ENCODE data around the gene VTA1. TPM values are rescaled to one million over a fixed set of nuclear protein-coding genes. Genes with fewer than 3 reads are reported as not detected.
"Not testable (repeated sequence)": the region's sequence is repeated elsewhere in the genome, so short reads cannot be mapped to it uniquely, and the experiment has no call there.

VTA1 gene
- total RNA-seq, 2 experiments from 2014 or later = 37.9 to 51.0 TPM

DNA sequence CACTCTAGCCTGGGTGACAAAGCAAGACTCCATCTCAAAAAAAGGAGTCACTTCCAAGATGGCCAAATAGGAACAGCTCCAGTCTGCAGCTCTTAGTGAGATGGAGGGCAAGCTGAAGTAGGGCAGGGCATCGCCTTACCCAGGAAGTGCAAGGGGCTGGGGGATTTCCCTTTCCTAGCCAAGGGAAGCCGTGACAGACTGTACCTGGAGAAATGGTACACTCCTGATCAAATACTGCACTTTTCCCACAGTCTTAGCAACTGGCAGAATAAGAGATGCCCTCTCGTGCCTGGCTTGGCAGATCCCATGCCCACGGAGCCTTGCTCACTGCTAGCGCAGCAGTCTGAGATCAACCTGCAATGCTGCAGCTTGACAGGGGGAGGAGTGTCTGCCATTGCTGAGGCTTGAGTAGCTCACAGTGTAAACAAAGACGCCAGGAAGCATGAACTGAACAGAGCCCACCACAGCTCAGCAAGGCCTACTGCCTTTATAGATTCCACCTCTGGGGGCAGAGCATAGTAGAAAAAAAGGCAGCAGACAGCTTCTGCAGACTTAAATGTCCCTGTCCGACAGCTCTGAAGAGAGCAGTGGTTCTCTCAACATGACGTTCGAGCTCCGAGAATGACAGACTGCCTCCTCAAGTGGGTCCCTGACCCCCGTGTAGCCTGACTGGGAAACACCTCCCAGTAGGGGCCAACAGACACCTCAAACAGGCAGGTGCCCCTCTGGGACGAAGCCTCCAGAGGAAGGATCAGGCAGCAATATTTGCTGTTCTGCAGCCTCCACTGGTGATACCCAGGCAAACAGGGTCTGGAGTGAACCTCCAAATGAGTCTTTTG lies 85.4 kb downstream of the VTA1 start:
- H3K9me3 ChIP-seq (ENCODE audit: low read length); H3K27ac ChIP-seq (ENCODE audit: low read depth, low read length, poor library complexity, severe bottlenecking); H4K20me1 ChIP-seq (ENCODE audit: insufficient read depth, low read length); H3K36me3 ChIP-seq (ENCODE audit: insufficient read depth, low read length); H3K9me2 ChIP-seq (ENCODE audit: insufficient read depth, low read length); CTCF ChIA-PET (ENCODE audit: unreplicated experiment); H3K4me1 ChIP-seq (ENCODE audit: insufficient read depth, low read length, poor library complexity, severe bottlenecking); BruUV-seq (replicated peaks); H3K79me2 ChIP-seq (ENCODE audit: insufficient read depth, low read depth, low read length): not testable (repeated sequence)
- Histone ChIP-seq H2AFZ (ENCODE audit: low read length) (peak overlapping the region; percentile 78; the same call in 1 of the 2 replicates), H3K4me3 (ENCODE audit: low read depth, low read length, poor library complexity, severe bottlenecking) (peak overlapping the region; percentile 34), H3K4me2 (ENCODE audit: low read length) (peak overlapping the region; percentile 62)
- intact Hi-C loops (cut with micrococcal nuclease; ENCODE audit: unreplicated experiment) = loop anchor here (1.0 kb wide), 1 partner anchor 85 kb away; the partner anchor contains the start of genes NMBR and VTA1
- TF ChIP-seq CTCF (conservative IDR thresholded peaks at IDR 0.05; ENCODE audit: low read length) = peak; percentile 59
- POLR2A ChIA-PET = interaction anchor here (0.6 to 1.2 kb wide), 3 partner anchors 38 to 954 kb away, joined by 3 read pairs; no protein-coding TSS in a partner anchor
- DNase-seq (ENCODE audit: low spot score) = peak; percentile 80

DNA sequence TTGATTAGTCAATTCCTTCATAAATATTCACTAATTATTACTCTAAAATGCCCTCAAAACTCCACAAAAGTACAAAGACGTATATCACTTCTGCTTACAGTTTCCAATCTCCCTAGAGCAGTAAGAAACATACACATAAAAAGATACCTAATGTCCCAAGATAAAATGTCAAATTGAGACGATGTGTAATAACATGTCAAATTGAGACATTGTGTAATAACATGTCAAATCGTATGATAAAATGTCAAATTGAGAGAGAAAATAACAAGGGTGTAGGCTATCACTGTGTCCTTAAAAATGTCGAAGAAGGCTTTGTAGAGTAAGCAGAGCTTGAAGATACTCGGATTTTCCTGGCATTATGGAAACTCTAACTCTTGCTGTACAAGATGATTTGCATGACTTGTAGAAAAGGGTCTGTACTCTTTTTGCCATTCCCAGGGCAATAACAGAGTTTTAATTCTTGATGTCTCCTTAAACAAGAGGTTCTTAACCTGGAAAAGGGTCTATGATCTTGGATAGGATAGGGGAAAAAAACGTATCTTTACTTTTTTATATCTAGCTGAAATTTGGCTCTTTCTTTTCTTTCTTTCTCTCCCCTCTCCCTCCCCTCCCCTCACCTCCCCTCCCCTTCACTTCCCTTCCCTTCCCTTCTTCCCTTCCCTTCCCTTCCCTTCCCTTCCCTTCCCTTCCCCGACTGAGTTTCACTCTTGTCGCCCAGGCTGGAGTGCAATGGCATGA lies 87.1 kb downstream of the VTA1 start:
- H3K4me3 ChIP-seq (ENCODE audit: low read depth, low read length, poor library complexity, severe bottlenecking) = no peak overlapping the region
- no peak overlapping the region for H2AFZ ChIP-seq (ENCODE audit: low read length)
- H3K4me1 ChIP-seq (ENCODE audit: insufficient read depth, low read length, poor library complexity, severe bottlenecking) = peaks cover 4% of the 10 kb centered on the region
- TF ChIP-seq CTCF (conservative IDR thresholded peaks at IDR 0.05; ENCODE audit: low read length) = no peak
- no peak for TF ChIP-seq EZH2phosphoT487 (IDR thresholded peaks at IDR 0.05; ENCODE audit: borderline replicate concordance, low read depth, low read length)
- no peaks in the 10 kb centered on the region for H3K9me3 ChIP-seq (ENCODE audit: low read length)
- intact Hi-C loops (cut with micrococcal nuclease; ENCODE audit: unreplicated experiment) = no loop called here
- no peaks in the 10 kb centered on the region for H3K9me2 ChIP-seq (ENCODE audit: insufficient read depth, low read length)
- no peaks in the 10 kb centered on the region for H3K79me2 ChIP-seq (ENCODE audit: insufficient read depth, low read depth, low read length)
- no peak overlapping the region for H3K27ac ChIP-seq (ENCODE audit: low read depth, low read length, poor library complexity, severe bottlenecking)
- no peak for DNase-seq (ENCODE audit: low spot score)
- POLR2A ChIA-PET = interaction anchor here (0.6 kb wide), 1 partner anchor 75 kb away, joined by 3 read pairs; no protein-coding TSS in a partner anchor
- BruUV-seq (replicated peaks) = no TSS peak
- CTCF ChIA-PET (ENCODE audit: unreplicated experiment) = no interaction called here
- no peaks in the 10 kb centered on the region for H4K20me1 ChIP-seq (ENCODE audit: insufficient read depth, low read length)
- no peaks in the 10 kb centered on the region for H3K36me3 ChIP-seq (ENCODE audit: insufficient read depth, low read length)
- no peak overlapping the region for H3K4me2 ChIP-seq (ENCODE audit: low read length)
